G401 (cell line): ENCODE results near the gene IQGAP3. TPM values are rescaled to one million over a fixed set of nuclear protein-coding genes. Genes with fewer than 3 reads are reported as not detected.
A peak's percentile ranks its signal among the peaks of the same experiment; 100 is the strongest.
"Not testable (repeated sequence)": the region's sequence is repeated elsewhere in the genome, so short reads cannot be mapped to it uniquely, and the experiment has no call there.

Experiments used
- DNase-seq: peaks from one replicate; pipeline ENCODE4 v3.0.0-alpha.2; 2015; ENCODE audit warnings: low spot score
- in situ Hi-C: cut with HindIII; loops from 2 replicates; pipeline ENCODE4 v1.10.0; 2016; ENCODE audit warnings: low sequenced_read_pairs, mixed read lengths
- total RNA-seq: library from RNA; depleted of rRNA; stranded (reverse); fragments of >200 nt; shearing (Covaris generic); gene quantifications from 2 replicates; pipeline ENCODE4 v1.2.3, GENCODE V29; 2014

IQGAP3 gene
- total RNA-seq, 1 experiment from 2014 or later = 16.9 TPM

GRCh38 chr1:156577550-156577949 lies 5.2 kb upstream of the IQGAP3 start:
- in situ Hi-C loops = no loop called here
- no peak for DNase-seq

GRCh38 chr1:156574039-156574633 lies 1.8 kb upstream of the IQGAP3 start:
- in situ Hi-C loops = no loop called here
- DNase-seq = no peak

GRCh38 chr1:156572663-156573018 lies 276 bp upstream of the IQGAP3 start:
- in situ Hi-C loops = no loop called here
- no peak for DNase-seq

GRCh38 chr1:156571261-156571852 lies 1.0 kb downstream of the IQGAP3 start:
- DNase-seq = no peak
- in situ Hi-C loops = no loop called here

- no peak for DNase-seq
- in situ Hi-C loops = no loop called here
Measured at GRCh38 chr1:156566436-156566835, 5.9 kb downstream of the IQGAP3 start.

GRCh38 chr1:156565519-156565918 lies 6.8 kb downstream of the IQGAP3 start:
- in situ Hi-C loops = no loop called here
- DNase-seq = no peak

- in situ Hi-C loops = no loop called here
- DNase-seq = no peak
Measured at GRCh38 chr1:156560585-156561163, 11.7 kb downstream of the IQGAP3 start.

GRCh38 chr1:156559797-156560385 lies 12.5 kb downstream of the IQGAP3 start:
- in situ Hi-C loops = no loop called here
- DNase-seq = no peak

GRCh38 chr1:156559086-156559796 lies 13.1 kb downstream of the IQGAP3 start:
- in situ Hi-C loops = no loop called here
- no peak for DNase-seq

- in situ Hi-C loops = no loop called here
- DNase-seq = no peak
Measured at GRCh38 chr1:156556354-156556753, 16.0 kb downstream of the IQGAP3 start.

- no peak for DNase-seq
- in situ Hi-C loops = no loop called here
Measured at GRCh38 chr1:156555715-156556114, 16.6 kb downstream of the IQGAP3 start.

- in situ Hi-C loops = no loop called here
- no peak for DNase-seq
Measured at GRCh38 chr1:156554971-156555370, 17.4 kb downstream of the IQGAP3 start.

- in situ Hi-C loops = no loop called here
- no peak for DNase-seq
Measured at GRCh38 chr1:156553860-156554485, 18.4 kb downstream of the IQGAP3 start.

GRCh38 chr1:156552937-156553336 lies 19.4 kb downstream of the IQGAP3 start:
- DNase-seq, in situ Hi-C loops: not testable (repeated sequence)

- in situ Hi-C loops = no loop called here
- DNase-seq = no peak
Measured at GRCh38 chr1:156552518-156552917, 19.8 kb downstream of the IQGAP3 start.

- DNase-seq = no peak
- in situ Hi-C loops = no loop called here
Measured at GRCh38 chr1:156551869-156552268, 20.5 kb downstream of the IQGAP3 start.

GRCh38 chr1:156551066-156551643 lies 21.2 kb downstream of the IQGAP3 start:
- no peak for DNase-seq

GRCh38 chr1:156550346-156550745 lies 22.0 kb downstream of the IQGAP3 start:
- in situ Hi-C loops = no loop called here
- DNase-seq = peak; percentile 68

More at GRCh38 chr1:156551066-156551643, 21.2 kb downstream of the IQGAP3 start:
- in situ Hi-C loops = no loop called here

- in situ Hi-C loops = no loop called here
- no peak for DNase-seq
Measured at GRCh38 chr1:156549831-156550230, 22.5 kb downstream of the IQGAP3 start.
